GM12873 (cell line): ENCODE results near the gene CACNA1E.

Experiments
- CTCF ChIP-seq: IDR thresholded peaks from 2 replicates; pipeline ENCODE4 v1.5.1; 2012; ENCODE audit warnings: low read depth, mild to moderate bottlenecking, moderate library complexity, low read length, control low read depth; ENCODE audit not compliant: insufficient read depth; ENCODE audit errors: missing control alignments

The CACNA1E gene

GRCh38 chr1:181718034-181718433 lies 234.7 kb downstream of the CACNA1E start:
- no peak for TF ChIP-seq CTCF

GRCh38 chr1:181726320-181727012 lies 243.1 kb downstream of the CACNA1E start:
- TF ChIP-seq CTCF: no peak

GRCh38 chr1:181730606-181731005 lies 247.3 kb downstream of the CACNA1E start:
- TF ChIP-seq CTCF: no peak

GRCh38 chr1:181732218-181732990 lies 249.1 kb downstream of the CACNA1E start:
- no peak for TF ChIP-seq CTCF

- TF ChIP-seq CTCF: no peak
These were observed 250.2 kb downstream of the CACNA1E start for GRCh38 chr1:181733486-181733885.

- TF ChIP-seq CTCF: no peak
These were observed 253.7 kb downstream of the CACNA1E start for GRCh38 chr1:181737056-181737455.

GRCh38 chr1:181739214-181739613 lies 255.9 kb downstream of the CACNA1E start:
- no peak for TF ChIP-seq CTCF
